Stimulated activated CD4-positive, alpha-beta T cell treated with anti-CD3 and anti-CD28 coated beads, Interleukin-1b, Interleukin-23, amount 100 ng/mL, for 24 hours (primary cell): Measurements from ENCODE around the gene TTLL7.
"Not testable (repeated sequence)": the region's sequence is repeated elsewhere in the genome, so short reads cannot be mapped to it uniquely, and the experiment has no call there.

ENCODE experiments used
- DNase-seq, 4 experiments: peaks; one replicate each; pipeline ENCODE4 v3.0.0-alpha.2; 2020; ENCODE audit warnings: low read depth in 4 of 4, low spot score in 1 of 4

The TTLL7 gene

GRCh38 chr1:83996191-83996590, 2.7 kb downstream of the TTLL7 start:
- no peak for DNase-seq

DNA sequence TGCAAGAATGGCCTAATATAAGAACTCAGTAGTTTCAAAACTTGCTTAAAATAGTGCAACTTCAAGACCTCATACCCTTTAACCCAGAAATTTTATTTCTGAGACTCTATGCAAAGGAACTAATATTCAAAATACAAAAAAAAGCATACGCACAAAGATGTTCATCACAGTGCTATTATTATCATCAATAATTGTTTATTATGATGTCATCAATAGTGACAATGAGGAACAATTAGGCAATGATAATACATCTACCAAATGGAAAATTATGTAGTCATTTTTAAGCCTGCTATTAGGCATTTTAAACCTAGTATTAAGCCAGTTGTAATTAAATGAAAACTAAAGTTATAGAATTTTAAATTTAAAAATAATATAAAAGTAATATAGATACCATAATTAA, 3.3 kb downstream of the TTLL7 start:
- no peak for DNase-seq

- DNase-seq = no peak
Observed at GRCh38 chr1:83994111-83994510, 4.8 kb downstream of the TTLL7 start.

- DNase-seq = no peak
Observed at GRCh38 chr1:83990734-83991133, 8.2 kb downstream of the TTLL7 start.

GRCh38 chr1:83985048-83985447, 13.9 kb downstream of the TTLL7 start:
- no peak for DNase-seq

GRCh38 chr1:83983918-83984317, 15.0 kb downstream of the TTLL7 start:
- DNase-seq = not testable (repeated sequence)

DNA sequence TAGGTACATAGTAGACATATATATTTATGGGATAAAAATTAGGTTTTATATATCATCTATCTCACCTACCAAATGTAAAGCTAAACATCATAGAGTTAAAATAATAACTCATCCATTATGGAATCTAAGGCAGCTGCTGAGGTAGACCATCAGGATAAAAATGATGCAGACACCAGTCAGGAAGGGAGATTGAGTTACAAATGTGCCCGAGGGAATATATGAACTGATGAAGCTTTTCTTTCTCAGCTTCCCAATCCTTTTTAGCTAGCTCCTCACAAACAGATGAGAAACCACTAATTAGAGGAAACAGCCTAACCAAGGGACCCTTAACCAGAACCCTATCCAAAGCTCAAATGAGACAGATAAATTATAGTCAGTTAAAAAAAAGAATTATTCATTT, 20.9 kb downstream of the TTLL7 start:
- no peak for DNase-seq

DNA sequence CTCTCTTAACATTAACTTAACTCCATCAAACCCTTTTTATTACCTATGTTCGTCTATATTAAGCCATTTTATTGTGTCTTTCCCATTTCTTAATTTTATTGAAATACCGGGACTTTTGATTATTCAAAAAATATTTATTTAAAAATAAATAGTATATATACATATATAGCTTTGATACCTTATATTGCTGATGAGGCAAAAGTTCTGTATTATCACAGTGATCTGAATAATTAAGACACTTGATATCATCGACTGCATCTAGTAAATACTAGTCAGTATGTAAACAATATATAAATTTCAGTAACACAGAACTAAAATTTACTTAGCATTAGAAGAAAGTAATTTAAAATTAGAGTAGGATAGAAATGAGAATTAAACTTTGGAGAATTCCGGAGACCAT, 22.0 kb downstream of the TTLL7 start:
- DNase-seq = no peak

DNA sequence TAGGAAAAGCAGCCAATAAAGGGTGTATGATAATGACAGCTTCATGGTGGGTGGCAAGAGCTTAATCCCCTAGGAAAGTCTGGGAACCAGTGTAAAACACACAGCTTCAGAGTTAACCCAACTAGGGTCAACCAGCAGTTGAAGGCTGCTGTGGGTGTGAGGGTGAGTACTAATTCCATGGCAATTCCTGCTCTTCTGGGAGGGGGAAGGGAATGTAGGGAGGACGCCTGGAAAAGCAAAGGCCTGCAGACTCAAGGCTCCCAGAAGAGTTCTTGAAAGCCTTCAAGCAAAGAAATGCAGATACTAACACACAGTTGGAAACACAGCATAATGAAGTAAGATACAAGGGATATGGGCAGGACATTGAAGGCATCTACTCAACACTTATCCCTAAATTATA, 28.1 kb downstream of the TTLL7 start:
- no peak for DNase-seq

- no peak for DNase-seq
Observed at GRCh38 chr1:83970114-83970513, 28.8 kb downstream of the TTLL7 start.

- no peak for DNase-seq
Observed at GRCh38 chr1:83967336-83967735, 31.6 kb downstream of the TTLL7 start.

- no peak for DNase-seq
Observed at GRCh38 chr1:83964153-83964552, 34.8 kb downstream of the TTLL7 start.

DNA sequence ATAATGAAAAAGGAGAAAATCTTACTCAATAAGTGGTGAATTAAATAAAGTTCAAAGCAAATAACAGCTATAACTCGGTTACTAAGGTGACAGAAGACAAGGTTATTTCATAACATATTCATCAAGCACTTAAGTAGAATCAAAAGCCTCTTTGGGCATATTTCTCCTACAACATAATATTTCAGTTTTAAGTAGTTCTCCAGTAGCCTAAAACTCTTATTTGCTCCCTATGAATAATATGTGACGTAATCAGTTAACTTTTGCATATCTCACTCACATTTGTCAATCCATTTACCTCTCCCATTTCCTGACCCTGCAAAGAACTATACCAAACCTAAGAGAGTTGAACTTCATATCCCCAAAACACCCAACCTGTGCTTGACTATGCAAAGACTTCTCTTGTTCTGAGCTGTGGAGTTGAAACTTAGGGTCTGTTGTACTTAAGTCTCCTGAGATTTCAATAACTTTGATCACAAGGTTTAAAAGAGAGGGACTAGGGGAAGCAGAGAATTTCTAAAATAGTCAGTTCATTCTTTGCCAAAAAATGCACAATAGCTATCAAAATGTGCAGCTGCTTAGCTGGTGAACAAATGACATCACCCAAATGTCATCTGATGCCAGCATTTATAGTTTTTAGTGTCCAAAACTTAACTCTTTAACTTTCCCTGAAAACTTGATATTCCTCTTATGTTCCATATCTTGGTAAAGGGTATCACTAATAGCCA, 37.2 kb downstream of the TTLL7 start:
- no peak for DNase-seq

- no peak for DNase-seq
Observed at GRCh38 chr1:83960669-83961277, 38.2 kb downstream of the TTLL7 start.

DNA sequence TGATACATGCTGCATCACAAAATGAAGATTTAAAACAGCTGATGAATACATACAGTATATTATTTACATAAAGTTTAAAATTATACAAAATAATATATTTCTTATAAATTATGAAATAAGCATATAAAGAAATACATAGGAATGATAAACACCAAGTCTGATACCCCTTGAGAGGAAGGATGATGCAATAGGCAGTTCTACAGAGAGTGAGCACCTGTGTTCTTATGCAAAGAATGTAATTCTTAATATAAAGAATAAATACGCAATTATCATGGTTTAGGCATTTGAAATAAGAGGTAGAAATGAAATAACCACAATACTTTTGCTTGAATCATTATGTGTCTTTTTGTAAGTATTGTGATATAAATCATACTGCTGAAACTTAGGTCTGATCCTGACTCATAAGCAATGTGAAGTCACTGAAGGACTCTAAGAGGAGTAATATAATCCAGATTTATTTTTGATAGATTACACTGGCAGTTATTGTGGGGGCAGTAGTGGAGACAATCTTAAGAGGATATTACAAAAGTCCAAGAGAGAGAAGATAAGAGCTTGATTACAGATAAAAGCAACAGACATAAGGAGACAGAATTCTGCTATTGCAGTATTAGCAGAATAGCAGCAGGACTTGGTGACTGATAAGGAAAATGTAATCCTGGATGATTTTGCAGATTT, 39.0 kb downstream of the TTLL7 start:
- no peak for DNase-seq

DNA sequence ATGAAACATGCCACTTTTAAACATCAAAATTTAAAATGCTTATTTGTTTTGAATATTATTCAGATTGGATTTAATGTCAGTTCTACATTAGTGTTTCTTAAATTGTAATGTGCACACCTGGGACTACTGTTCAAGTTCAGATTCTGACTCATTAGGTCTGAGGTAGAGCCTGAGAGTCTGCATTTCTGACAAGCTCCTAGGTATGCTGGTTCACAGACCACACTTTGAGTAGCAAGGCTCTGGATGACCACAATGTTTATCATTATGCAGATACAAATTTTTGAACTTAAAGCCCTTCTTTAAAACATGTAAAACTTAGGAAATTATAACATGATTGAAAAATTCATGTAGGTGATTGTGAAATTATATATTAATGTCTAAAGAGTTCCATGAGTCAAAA, 40.2 kb downstream of the TTLL7 start:
- DNase-seq = no peak

- DNase-seq = no peak
Observed at GRCh38 chr1:83954166-83954823, 44.6 kb downstream of the TTLL7 start.

DNA sequence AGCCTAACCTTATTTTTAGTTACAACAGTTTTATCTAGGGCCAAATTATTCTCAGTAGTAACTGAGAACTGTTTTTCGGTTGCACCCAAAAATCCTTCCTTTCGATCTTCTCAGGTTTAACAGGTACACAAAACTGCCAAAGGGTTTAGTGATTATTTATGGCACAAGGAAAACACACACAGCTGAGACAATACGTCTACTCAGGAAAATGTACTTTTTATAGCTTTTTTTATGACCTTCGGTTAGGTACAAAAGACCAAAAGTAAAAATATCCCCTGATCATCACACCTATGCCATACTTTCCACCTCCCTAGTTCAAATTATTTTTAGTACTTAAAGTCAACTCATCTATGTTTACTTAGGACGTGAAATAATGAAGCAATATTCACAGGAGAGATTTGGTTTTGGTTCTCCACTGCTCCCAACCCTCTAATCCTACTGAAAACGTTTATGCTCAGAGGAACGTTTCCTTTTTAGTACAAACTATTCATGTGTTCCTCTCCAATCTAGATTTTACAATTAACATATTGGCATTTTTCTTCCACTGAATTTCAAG, 48.7 kb downstream of the TTLL7 start:
- DNase-seq = no peak

GRCh38 chr1:83942914-83943313, 56.0 kb downstream of the TTLL7 start:
- no peak for DNase-seq

- DNase-seq = no peak
Observed at GRCh38 chr1:83934550-83934949, 64.4 kb downstream of the TTLL7 start.

DNA sequence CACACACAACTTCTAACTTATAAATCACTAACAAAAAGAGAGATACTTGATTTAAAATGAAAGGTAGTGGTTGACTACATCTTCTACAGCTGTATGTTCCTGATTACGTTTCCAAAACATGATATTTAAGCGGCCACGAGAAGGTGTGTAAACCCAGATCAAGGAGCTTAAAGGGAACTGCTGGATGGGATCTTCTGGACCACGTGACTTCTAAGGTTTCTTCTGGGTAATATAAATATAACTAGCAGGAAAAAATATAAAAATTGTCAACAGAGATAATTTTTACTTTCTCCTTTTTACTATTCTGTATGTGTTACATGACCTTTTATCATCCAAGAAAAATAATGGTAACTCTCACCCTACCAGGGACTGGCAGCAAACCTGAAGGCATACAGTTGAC, 66.2 kb downstream of the TTLL7 start:
- DNase-seq = no peak

DNA sequence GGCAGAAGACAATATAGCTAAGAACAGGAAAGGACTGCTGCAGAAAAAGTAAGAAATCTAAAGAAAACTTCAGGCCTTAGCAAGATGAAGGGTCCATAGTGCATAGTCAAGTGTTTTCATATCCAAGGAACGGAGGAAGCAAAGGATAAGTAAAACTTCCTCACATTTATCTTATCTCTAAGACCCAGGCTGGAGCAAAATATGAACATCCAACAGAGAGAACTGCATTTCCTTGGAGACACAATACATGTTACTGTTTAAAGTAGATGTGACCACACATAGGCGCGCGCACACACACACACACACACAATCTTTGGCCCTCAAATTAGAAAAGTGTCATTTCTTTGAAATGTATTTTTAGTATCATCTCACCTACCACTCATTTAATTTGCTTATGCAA, 66.7 kb downstream of the TTLL7 start:
- no peak for DNase-seq
